IMR-90 (cell line): ENCODE data around the gene KRT7. TPM values are rescaled to one million over a fixed set of nuclear protein-coding genes. Genes with fewer than 3 reads are reported as not detected.

ENCODE experiments used
- ATAC-seq: fragments of 200-7000 bp; cut with Tn5 transposase; 2 replicates; pipeline ENCODE4 v1.9.1; 2020; ENCODE audit warnings: low read depth, mild to moderate bottlenecking, moderate library complexity
- BruUV-seq: library from RNA; stranded (reverse); fragments of 400-500 nt; replicated peaks from 2 replicates; lab custom pipeline; 2021; lab: Mats Ljungman, UMichigan
- CTCF ChIA-PET: fragments of 300-600 bp; formaldehyde crosslinking; extraction: SDS; loops from one replicate; lab custom pipeline; 2021; ENCODE audit warnings: antibody characterized with exemption; lab: Yijun Ruan, JAX
- POLR2A ChIA-PET: fragments of 300-600 bp; sonication (Branson Sonifier 250); formaldehyde crosslinking; loops from one replicate; lab custom pipeline; 2022; ENCODE audit warnings: antibody characterized with exemption; ENCODE audit not compliant: unreplicated experiment; lab: Charles Lee
- DNase-seq: peaks from one replicate; pipeline ENCODE4 v3.0.0; 2013
- H2AFZ ChIP-seq: replicated peaks from 2 replicates; pipeline ENCODE3; 2013; ENCODE audit warnings: low read length, mild to moderate bottlenecking; ENCODE audit not compliant: poor library complexity
- H2AK5ac ChIP-seq: 2 replicates; pipeline ENCODE4 v1.6.1; 2013; ENCODE audit warnings: low read depth, low read length, inconsistent platforms
- H2AK9ac ChIP-seq: replicated peaks from 2 replicates; pipeline ENCODE3; 2013; ENCODE audit warnings: mild to moderate bottlenecking, low read depth, low read length, moderate library complexity; ENCODE audit not compliant: poor library complexity
- H2BK120ac ChIP-seq: 2 replicates; pipeline ENCODE4 v1.6.1; 2013; ENCODE audit warnings: low read depth, low read length, inconsistent platforms
- H2BK15ac ChIP-seq: 3 replicates; pipeline ENCODE4 v1.6.1; 2013; ENCODE audit warnings: low read depth, low read length, inconsistent platforms
- H2BK20ac ChIP-seq: 2 replicates; pipeline ENCODE4 v1.6.1; 2013; ENCODE audit warnings: low read depth, mild to moderate bottlenecking, inconsistent platforms, low read length, moderate library complexity
- H2BK5ac ChIP-seq: 2 replicates; pipeline ENCODE4 v1.6.1; 2013; ENCODE audit warnings: mild to moderate bottlenecking, low read depth, low read length, inconsistent platforms; ENCODE audit not compliant: poor library complexity, severe bottlenecking
- H3K14ac ChIP-seq: replicated peaks from 2 replicates; pipeline ENCODE4 v1.6.1; 2013; ENCODE audit warnings: low read depth, low read length, inconsistent platforms
- H3K18ac ChIP-seq: 2 replicates; pipeline ENCODE4 v1.6.1; 2013; ENCODE audit warnings: low read depth, low read length, control low read depth
- H3K23ac ChIP-seq: 2 replicates; pipeline ENCODE4 v1.6.1; 2013; ENCODE audit warnings: low read depth, low read length, inconsistent platforms
- H3K27ac ChIP-seq: 2 replicates; pipeline ENCODE4 v1.5.1; 2013; ENCODE audit warnings: mild to moderate bottlenecking, control low read depth, low read length; ENCODE audit not compliant: insufficient read depth
- H3K27me3 ChIP-seq: 2 replicates; pipeline ENCODE4 v1.6.1; 2013; ENCODE audit warnings: low read length; ENCODE audit not compliant: control insufficient read depth, insufficient read depth
- H3K36me3 ChIP-seq: 2 replicates; pipeline ENCODE4 v1.6.1; 2013; ENCODE audit warnings: low read length, mixed read lengths; ENCODE audit not compliant: control insufficient read depth, insufficient read depth
- H3K4ac ChIP-seq: 2 replicates; pipeline ENCODE4 v1.6.1; 2013; ENCODE audit warnings: low read depth, low read length, inconsistent platforms
- H3K4me1 ChIP-seq: 2 replicates; pipeline ENCODE4 v1.6.1; 2013; ENCODE audit warnings: low read length, mixed read lengths; ENCODE audit not compliant: control insufficient read depth, insufficient read depth
- H3K4me2 ChIP-seq: 2 replicates; pipeline ENCODE4 v1.6.1; 2013; ENCODE audit warnings: low read depth, mild to moderate bottlenecking, control low read depth, low read length, moderate library complexity
- H3K4me3 ChIP-seq: 2 replicates; pipeline ENCODE4 v1.5.1; 2013; ENCODE audit warnings: low read depth, mild to moderate bottlenecking, control low read depth, low read length, moderate library complexity; ENCODE audit not compliant: insufficient read depth
- H3K56ac ChIP-seq: 2 replicates; pipeline ENCODE4 v1.6.1; 2013; ENCODE audit warnings: low read length, inconsistent platforms; ENCODE audit not compliant: insufficient read depth; ENCODE audit errors: extremely low read depth
- H3K79me1 ChIP-seq, 2 experiments: 2 replicates each; pipeline ENCODE4 v1.6.1; 2013; ENCODE audit warnings: low read length in 2 of 2, inconsistent platforms in 1 of 2, low read depth in 1 of 2
- H3K9ac ChIP-seq: 2 replicates; pipeline ENCODE4 v1.6.1; 2013; ENCODE audit warnings: low read depth, low read length, control low read depth
- H3K9me1 ChIP-seq: 2 replicates; pipeline ENCODE4 v1.6.1; 2013; ENCODE audit warnings: low read length, inconsistent platforms; ENCODE audit not compliant: insufficient read depth
- H3K9me3 ChIP-seq: 2 replicates; pipeline ENCODE4 v1.6.1; 2013; ENCODE audit warnings: low read length; ENCODE audit not compliant: control insufficient read depth, insufficient read depth
- H4K20me1 ChIP-seq: 2 replicates; pipeline ENCODE4 v1.6.1; 2013; ENCODE audit warnings: low read length, inconsistent platforms; ENCODE audit not compliant: insufficient read depth
- H4K5ac ChIP-seq: 2 replicates; pipeline ENCODE4 v1.6.1; 2013; ENCODE audit warnings: mild to moderate bottlenecking, low read depth, low read length, control low read depth
- H4K8ac ChIP-seq, 2 experiments: 2 replicates each; pipeline ENCODE4 v1.6.1; 2013; ENCODE audit warnings: low read depth in 2 of 2, low read length in 2 of 2, control low read depth in 1 of 2, inconsistent platforms in 1 of 2
- H4K91ac ChIP-seq: 2 replicates; pipeline ENCODE4 v1.6.1; 2013; ENCODE audit warnings: low read depth, low read length, inconsistent platforms; ENCODE audit not compliant: insufficient read depth
- BHLHE40 ChIP-seq: fragments of 150-350 bp; IDR thresholded peaks from 2 replicates; pipeline ENCODE4 v1.6.1; 2016; ENCODE audit warnings: mild to moderate bottlenecking, low read depth, low read length
- CEBPB ChIP-seq: IDR thresholded peaks from 2 replicates; pipeline ENCODE4 v1.6.1; 2012; ENCODE audit warnings: low read depth, low read length, improper control_type of control experiment
- MXI1 ChIP-seq: IDR thresholded peaks from 2 replicates; pipeline ENCODE4 v1.6.1; 2012; ENCODE audit warnings: low read depth, mild to moderate bottlenecking, low read length, moderate library complexity, borderline replicate concordance
- POLR2A ChIP-seq: IDR thresholded peaks from 2 replicates; pipeline ENCODE4 v1.6.1; 2012; ENCODE audit warnings: mild to moderate bottlenecking, low read depth, low read length
- RAD21 ChIP-seq: IDR thresholded peaks from 2 replicates; pipeline ENCODE4 v1.6.1; 2012; ENCODE audit warnings: low read length, improper control_type of control experiment
- SMC3 ChIP-seq: fragments of 150-350 bp; IDR thresholded peaks from 2 replicates; pipeline ENCODE4 v1.6.1; 2016; ENCODE audit warnings: low read depth, mild to moderate bottlenecking, antibody characterized with exemption, low read length, moderate library complexity
- WGBS, 2 experiments: methylation state at CpG; one replicate each; pipeline versions ENCODE4 v1.1.5 to v1.1.7; 2013; ENCODE audit warnings: missing lambda C conversion rate in 2 of 2; ENCODE audit not compliant: insufficient read length in 1 of 2; ENCODE audit errors: extremely low coverage in 2 of 2; 5-methylcytosine and 5-hydroxymethylcytosine counted together
- dilution Hi-C: fragments of 300-500 bp; cut with HindIII; formaldehyde crosslinking; loops from one replicate; pipeline ENCODE4 v1.14.3; 2018; ENCODE audit warnings: low sequenced_read_pairs; ENCODE audit not compliant: unreplicated experiment
- in situ Hi-C: fragments of 300-500 bp; cut with MboI; formaldehyde crosslinking; loops from 3 replicates; pipeline ENCODE4 v1.14.3; 2019; ENCODE audit warnings: low sequenced_read_pairs, inconsistent platforms, mixed read lengths
- intact Hi-C: fragments of 100-400 bp; cut with micrococcal nuclease; formaldehyde crosslinking; loops from 2 replicates; pipeline ENCODE4 v1.10.0; 2022
- polyA plus RNA-seq, 3 experiments: library from polyadenylated mRNA; depleted of rRNA; stranded (reverse); fragments of >200 nt; gene quantifications; 2 replicates each; pipeline ENCODE4 v1.2.3, GENCODE V29; 2012; ENCODE audit warnings: low replicate concordance in 1 of 3
- total RNA-seq: library from RNA; depleted of rRNA; stranded (reverse); fragments of >200 nt; gene quantifications from 2 replicates; pipeline ENCODE4 v1.2.3, GENCODE V29; 2012
- TF ChIP-seq, protein P1 (sequence below): fragments of 150-350 bp; IDR thresholded peaks from 2 replicates; pipeline ENCODE4 v1.6.1; 2017; ENCODE audit warnings: mild to moderate bottlenecking, antibody characterized with exemption, low read length, low read depth

KRT7 gene
- total and polyA plus RNA-seq, 2 of the 4 experiments (the other 2 are of a cell fraction) = 0.54 to 1.7 TPM

- WGBS, 2 experiments = 40% methylated on average over 6 of the region's 18 CpGs; no CpG with 5 or more reads in 1 of the 2 experiments
- H3K79me1 ChIP-seq = peaks cover 0 to 4% of the 10 kb centered on the region in 2 experiments; a peak in 1 of 4 replicates
- H3K4ac ChIP-seq = peak overlapping the region; percentile 98
- no peaks in the 10 kb centered on the region for H4K20me1 ChIP-seq
- H2BK5ac ChIP-seq = peak overlapping the region; percentile 83
- TF ChIP-seq RAD21 = no peak
- TF ChIP-seq CEBPB = no peak
- TF ChIP-seq POLR2A = no peak
- TF ChIP-seq BHLHE40 = no peak
- TF ChIP-seq SMC3 = no peak
- TF ChIP-seq, protein P1, sequence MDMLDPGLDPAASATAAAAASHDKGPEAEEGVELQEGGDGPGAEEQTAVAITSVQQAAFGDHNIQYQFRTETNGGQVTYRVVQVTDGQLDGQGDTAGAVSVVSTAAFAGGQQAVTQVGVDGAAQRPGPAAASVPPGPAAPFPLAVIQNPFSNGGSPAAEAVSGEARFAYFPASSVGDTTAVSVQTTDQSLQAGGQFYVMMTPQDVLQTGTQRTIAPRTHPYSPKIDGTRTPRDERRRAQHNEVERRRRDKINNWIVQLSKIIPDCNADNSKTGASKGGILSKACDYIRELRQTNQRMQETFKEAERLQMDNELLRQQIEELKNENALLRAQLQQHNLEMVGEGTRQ = no peak
- no peak for TF ChIP-seq MXI1
- dilution Hi-C loops = no loop called here
- peak overlapping the region; percentile 38 for H3K56ac ChIP-seq
- peaks cover 29% of the 10 kb centered on the region for H3K4me1 ChIP-seq
- peak overlapping the region; percentile 96 for H2AK5ac ChIP-seq
- peak overlapping the region; percentile 25 for H4K5ac ChIP-seq
- POLR2A ChIA-PET = no interaction called here
- in situ Hi-C loops = no loop called here
- H3K9me3 ChIP-seq = no peaks in the 10 kb centered on the region
- H2AK9ac ChIP-seq = peak overlapping the region; percentile 97
- H3K27me3 ChIP-seq = no peaks in the 10 kb centered on the region
- intact Hi-C loops = no loop called here
- H3K23ac ChIP-seq = peak overlapping the region; percentile 86
- DNase-seq (peak; percentile 16), ATAC-seq (peak; percentile 16)
- peak overlapping the region; percentile 4; the same call in 1 of the 2 replicates for H3K9ac ChIP-seq
- H3K27ac ChIP-seq = peak overlapping the region; percentile 3; the same call in 1 of the 2 replicates
- H3K36me3 ChIP-seq = no peaks in the 10 kb centered on the region
- peak overlapping the region; percentile 95 for H3K14ac ChIP-seq
- H3K4me2 ChIP-seq = peak overlapping the region; percentile 20; the same call in 1 of the 2 replicates
- H4K8ac ChIP-seq = peak overlapping the region; percentile 92
- peak overlapping the region; percentile 96 for H4K91ac ChIP-seq
- CTCF ChIA-PET = interaction anchor here (1.1 to 1.4 kb wide), 2 partner anchors 12 to 59 kb away, joined by 4 to 6 read pairs; no protein-coding TSS in a partner anchor
- H3K4me3 ChIP-seq = no peak overlapping the region
- peak overlapping the region; percentile 99 for H2BK15ac ChIP-seq
- peak overlapping the region; percentile 93 for H2AFZ ChIP-seq
- BruUV-seq = no TSS peak
- peaks cover 21% of the 10 kb centered on the region for H3K9me1 ChIP-seq
- peak overlapping the region; percentile 74 for H3K18ac ChIP-seq
- H2BK20ac ChIP-seq = peak overlapping the region; percentile 93
- H2BK120ac ChIP-seq = peak overlapping the region; percentile 97
Observed at GRCh38 chr12:52202361-52203078, 30.5 kb upstream of the KRT7 start.
